Measurements from ENCODE around the gene DRD3.

DRD3 gene

DNA sequence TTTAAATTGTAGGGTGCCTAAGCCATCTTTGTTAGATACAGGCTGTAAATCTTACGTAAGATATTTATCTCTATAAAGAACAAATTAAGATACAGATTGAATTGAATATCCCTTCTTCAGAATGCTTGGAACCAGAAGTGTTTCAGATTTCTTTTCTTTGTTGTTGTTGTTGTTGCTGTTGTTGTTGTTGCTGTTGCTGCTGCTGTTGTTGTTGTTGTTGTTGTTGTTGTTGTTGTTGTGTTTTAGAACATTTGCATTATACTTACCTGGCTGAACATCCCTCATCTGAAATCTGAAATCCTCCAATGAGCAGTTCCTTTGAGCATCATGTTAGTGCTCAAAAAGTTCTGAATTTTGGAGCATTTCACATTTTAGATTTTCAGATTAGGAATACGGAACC lies 95.7 kb downstream of the DRD3 start:
- Histone ChIP-seq H3K4ac (ENCODE audit: low read depth, low read length) (no peak overlapping the region), H2BK5ac (ENCODE audit: low read depth, low read length, poor library complexity) (no peak overlapping the region), H3K27me3 (ENCODE audit: insufficient read depth, low read length) (no peaks in the 10 kb centered on the region), H4K8ac (ENCODE audit: low read depth, low read length) (no peak overlapping the region), H3K79me2 (ENCODE audit: control insufficient read depth, insufficient read depth, low read length, poor library complexity) (no peaks in the 10 kb centered on the region), H2AFZ (ENCODE audit: insufficient read depth, low read length, poor library complexity) (no peak overlapping the region), H3K18ac (ENCODE audit: low read length) (no peak overlapping the region), H3K4me3 (ENCODE audit: low read depth, low read length) (no peak overlapping the region), H3K9ac (ENCODE audit: low read length) (no peak overlapping the region), H3K79me1 (ENCODE audit: low read length) (no peaks in the 10 kb centered on the region), H2BK120ac (ENCODE audit: insufficient read depth, low read length, poor library complexity) (no peak overlapping the region), H3K27ac (ENCODE audit: low read depth, low read length) (no peak overlapping the region), H3K4me2 (ENCODE audit: low read length) (no peak overlapping the region), H2BK12ac (ENCODE audit: low read length) (no peak overlapping the region), H3K14ac (ENCODE audit: low read length) (no peak overlapping the region), H2AK5ac (ENCODE audit: low read length) (no peak overlapping the region), H4K91ac (ENCODE audit: low read depth, low read length) (no peak overlapping the region), H3K36me3 (ENCODE audit: control insufficient read depth in 1 of 2, insufficient read depth in 2 of 2, low read length in 2 of 2) (peaks cover 8 to 16% of the 10 kb centered on the region in 2 experiments), H3K9me3 (ENCODE audit: insufficient read depth, low read depth, low read length) (no peaks in the 10 kb centered on the region), H3K23ac (ENCODE audit: low read length) (no peak overlapping the region), H4K12ac (ENCODE audit: low read depth, low read length) (no peak overlapping the region), H3K4me1 (ENCODE audit: control insufficient read depth in 1 of 2, insufficient read depth in 2 of 2, low read length in 2 of 2) (no peaks in the 10 kb centered on the region)
- no CpG with 5 or more reads among the region's 2 CpGs for WGBS (ENCODE audit: extremely low coverage, insufficient coverage, insufficient read length)
- no peak for DNase-seq

DNA sequence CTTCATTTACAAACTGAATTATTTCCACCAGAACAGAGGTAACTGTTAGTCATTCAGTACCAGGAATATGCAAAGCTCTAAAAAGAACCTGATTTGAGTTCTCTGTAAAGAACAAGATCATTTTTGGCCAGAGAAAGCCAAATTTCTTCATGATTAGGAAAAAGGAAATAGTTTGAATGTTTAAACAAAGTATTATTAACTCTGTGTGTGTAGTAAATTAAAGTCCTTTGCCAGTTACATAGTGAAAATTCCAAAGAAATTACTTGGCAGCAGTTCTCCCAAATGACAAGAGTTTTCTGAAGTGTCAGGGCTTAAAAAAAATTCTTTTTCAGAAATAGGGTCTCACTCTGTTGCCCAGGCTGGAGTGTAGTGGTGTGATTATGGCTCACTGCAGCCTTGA lies 97.8 kb downstream of the DRD3 start:
- no peak overlapping the region for H2BK5ac ChIP-seq (ENCODE audit: low read depth, low read length, poor library complexity)
- no peak overlapping the region for H3K4me2 ChIP-seq (ENCODE audit: low read length)
- DNase-seq, result no peak
- H4K91ac ChIP-seq (ENCODE audit: low read depth, low read length), result no peak overlapping the region
- no peak overlapping the region for H3K14ac ChIP-seq (ENCODE audit: low read length)
- H2AK5ac ChIP-seq (ENCODE audit: low read length), result no peak overlapping the region
- no peak overlapping the region for H2AFZ ChIP-seq (ENCODE audit: insufficient read depth, low read length, poor library complexity)
- H3K4me3 ChIP-seq (ENCODE audit: low read depth, low read length), result no peak overlapping the region
- H4K12ac ChIP-seq (ENCODE audit: low read depth, low read length), result no peak overlapping the region
- H3K9me3 ChIP-seq (ENCODE audit: insufficient read depth, low read depth, low read length), result no peaks in the 10 kb centered on the region
- no peaks in the 10 kb centered on the region for H3K79me2 ChIP-seq (ENCODE audit: control insufficient read depth, insufficient read depth, low read length, poor library complexity)
- H3K4me1 ChIP-seq (ENCODE audit: control insufficient read depth in 1 of 2, insufficient read depth in 2 of 2, low read length in 2 of 2), result no peaks in the 10 kb centered on the region
- no peak overlapping the region for H2BK120ac ChIP-seq (ENCODE audit: insufficient read depth, low read length, poor library complexity)
- no peak overlapping the region for H4K8ac ChIP-seq (ENCODE audit: low read depth, low read length)
- H3K9ac ChIP-seq (ENCODE audit: low read length), result no peak overlapping the region
- H3K36me3 ChIP-seq (ENCODE audit: control insufficient read depth in 1 of 2, insufficient read depth in 2 of 2, low read length in 2 of 2), result peaks cover 14 to 16% of the 10 kb centered on the region in 2 experiments
- no peaks in the 10 kb centered on the region for H3K79me1 ChIP-seq (ENCODE audit: low read length)
- no peak overlapping the region for H3K27ac ChIP-seq (ENCODE audit: low read depth, low read length)
- H2BK12ac ChIP-seq (ENCODE audit: low read length), result no peak overlapping the region
- H3K27me3 ChIP-seq (ENCODE audit: insufficient read depth, low read length), result no peaks in the 10 kb centered on the region
- no peak overlapping the region for H3K4ac ChIP-seq (ENCODE audit: low read depth, low read length)
- no peak overlapping the region for H3K23ac ChIP-seq (ENCODE audit: low read length)
- no peak overlapping the region for H3K18ac ChIP-seq (ENCODE audit: low read length)

DNA sequence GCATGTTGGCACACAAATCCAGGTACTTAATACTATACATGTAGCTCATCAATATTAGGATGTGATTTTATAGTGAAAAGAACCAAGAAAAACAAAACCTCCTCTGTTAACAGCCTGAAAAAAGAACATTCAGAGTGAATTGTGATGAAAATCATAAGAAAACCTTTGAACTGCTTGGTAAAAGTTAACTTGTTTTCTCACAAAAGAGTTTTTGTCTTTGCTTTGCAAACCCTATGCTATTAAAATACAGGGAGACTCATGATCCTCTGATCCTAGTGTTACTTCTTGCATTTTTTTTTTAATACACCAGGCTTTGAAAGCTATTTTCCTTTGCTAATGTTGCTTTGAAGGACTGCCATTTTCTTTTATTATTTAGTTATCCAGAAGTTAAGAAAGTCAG lies 98.7 kb downstream of the DRD3 start:
- H3K14ac ChIP-seq (ENCODE audit: low read length), result no peak overlapping the region
- no peak overlapping the region for H3K18ac ChIP-seq (ENCODE audit: low read length)
- H2AK5ac ChIP-seq (ENCODE audit: low read length), result no peak overlapping the region
- H3K27ac ChIP-seq (ENCODE audit: low read depth, low read length), result no peak overlapping the region
- no peak overlapping the region for H2BK120ac ChIP-seq (ENCODE audit: insufficient read depth, low read length, poor library complexity)
- H4K91ac ChIP-seq (ENCODE audit: low read depth, low read length), result no peak overlapping the region
- no peak overlapping the region for H4K8ac ChIP-seq (ENCODE audit: low read depth, low read length)
- H3K4me2 ChIP-seq (ENCODE audit: low read length), result no peak overlapping the region
- H3K79me2 ChIP-seq (ENCODE audit: control insufficient read depth, insufficient read depth, low read length, poor library complexity), result no peaks in the 10 kb centered on the region
- no peaks in the 10 kb centered on the region for H3K9me3 ChIP-seq (ENCODE audit: insufficient read depth, low read depth, low read length)
- no peak overlapping the region for H3K4ac ChIP-seq (ENCODE audit: low read depth, low read length)
- no peak overlapping the region for H2AFZ ChIP-seq (ENCODE audit: insufficient read depth, low read length, poor library complexity)
- no peak overlapping the region for H3K23ac ChIP-seq (ENCODE audit: low read length)
- H3K4me1 ChIP-seq (ENCODE audit: control insufficient read depth in 1 of 2, insufficient read depth in 2 of 2, low read length in 2 of 2), result no peaks in the 10 kb centered on the region
- H2BK5ac ChIP-seq (ENCODE audit: low read depth, low read length, poor library complexity), result no peak overlapping the region
- H3K27me3 ChIP-seq (ENCODE audit: insufficient read depth, low read length), result no peaks in the 10 kb centered on the region
- no peaks in the 10 kb centered on the region for H3K79me1 ChIP-seq (ENCODE audit: low read length)
- no peak overlapping the region for H2BK12ac ChIP-seq (ENCODE audit: low read length)
- H3K4me3 ChIP-seq (ENCODE audit: low read depth, low read length), result no peak overlapping the region
- H3K9ac ChIP-seq (ENCODE audit: low read length), result no peak overlapping the region
- peaks cover 15 to 16% of the 10 kb centered on the region in 2 experiments for H3K36me3 ChIP-seq (ENCODE audit: control insufficient read depth in 1 of 2, insufficient read depth in 2 of 2, low read length in 2 of 2)
- no peak overlapping the region for H4K12ac ChIP-seq (ENCODE audit: low read depth, low read length)
- no peak for DNase-seq

DNA sequence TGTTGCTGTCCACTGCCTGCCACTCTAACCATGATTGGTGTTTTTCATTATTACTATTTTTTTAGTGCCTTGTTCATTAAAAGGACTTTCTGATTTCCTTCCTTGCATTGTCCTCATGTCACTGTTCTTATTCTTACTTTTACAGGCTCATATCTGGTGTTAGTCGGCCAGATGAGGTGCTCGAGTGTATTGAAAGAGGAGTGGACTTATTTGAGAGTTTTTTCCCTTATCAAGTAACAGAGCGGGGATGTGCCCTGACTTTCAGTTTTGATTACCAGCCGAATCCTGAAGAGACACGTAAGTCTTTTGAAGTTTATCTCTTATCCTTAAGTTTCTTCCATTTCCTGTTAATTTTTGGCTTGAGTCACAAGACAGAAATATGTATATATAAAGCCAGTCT lies 99.1 kb downstream of the DRD3 start:
- Histone ChIP-seq H2BK5ac (ENCODE audit: low read depth, low read length, poor library complexity) (no peak overlapping the region), H3K27ac (ENCODE audit: low read depth, low read length) (no peak overlapping the region)
- no CpG with 5 or more reads among the region's 5 CpGs for WGBS (ENCODE audit: extremely low coverage, insufficient coverage, insufficient read length)

DNA sequence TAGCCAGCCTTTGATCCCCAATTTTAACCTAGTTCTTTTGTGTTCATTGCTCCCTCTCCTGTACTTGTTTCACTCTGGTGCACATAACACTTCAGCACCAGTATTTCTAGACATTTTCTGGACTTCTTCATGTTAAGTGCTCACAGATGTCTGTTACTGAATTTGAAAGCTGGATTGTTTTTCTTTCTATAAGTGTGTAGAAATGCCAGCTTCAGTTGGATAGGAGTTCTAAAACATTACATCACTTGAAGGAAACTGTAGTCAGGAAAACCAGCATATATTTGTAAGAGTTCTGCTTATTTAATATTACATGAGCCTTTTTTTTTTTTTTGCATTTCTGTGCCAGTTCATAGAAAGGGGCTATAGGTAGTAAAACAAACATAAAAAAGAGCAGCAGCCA lies 100.7 kb downstream of the DRD3 start:
- Histone ChIP-seq H3K79me1 (ENCODE audit: low read length) (no peaks in the 10 kb centered on the region), H4K91ac (ENCODE audit: low read depth, low read length) (no peak overlapping the region), H3K27me3 (ENCODE audit: insufficient read depth, low read length) (no peaks in the 10 kb centered on the region), H3K4me2 (ENCODE audit: low read length) (no peak overlapping the region), H2BK5ac (ENCODE audit: low read depth, low read length, poor library complexity) (no peak overlapping the region), H3K4me3 (ENCODE audit: low read depth, low read length) (no peak overlapping the region), H2AFZ (ENCODE audit: insufficient read depth, low read length, poor library complexity) (no peak overlapping the region), H4K8ac (ENCODE audit: low read depth, low read length) (no peak overlapping the region), H2BK12ac (ENCODE audit: low read length) (no peak overlapping the region), H3K36me3 (ENCODE audit: control insufficient read depth in 1 of 2, insufficient read depth in 2 of 2, low read length in 2 of 2) (peaks cover 17 to 23% of the 10 kb centered on the region in 2 experiments), H2BK120ac (ENCODE audit: insufficient read depth, low read length, poor library complexity) (no peak overlapping the region), H3K14ac (ENCODE audit: low read length) (no peak overlapping the region), H2AK5ac (ENCODE audit: low read length) (no peak overlapping the region), H3K18ac (ENCODE audit: low read length) (no peak overlapping the region), H3K4ac (ENCODE audit: low read depth, low read length) (no peak overlapping the region), H3K23ac (ENCODE audit: low read length) (no peak overlapping the region), H3K27ac (ENCODE audit: low read depth, low read length) (no peak overlapping the region), H3K9me3 (ENCODE audit: insufficient read depth, low read depth, low read length) (no peaks in the 10 kb centered on the region), H3K9ac (ENCODE audit: low read length) (no peak overlapping the region), H4K12ac (ENCODE audit: low read depth, low read length) (no peak overlapping the region), H3K4me1 (ENCODE audit: control insufficient read depth in 1 of 2, insufficient read depth in 2 of 2, low read length in 2 of 2) (no peaks in the 10 kb centered on the region), H3K79me2 (ENCODE audit: control insufficient read depth, insufficient read depth, low read length, poor library complexity) (no peaks in the 10 kb centered on the region)
- DNase-seq, result no peak

More for the DNA sequence above, 99.1 kb downstream of the DRD3 start:
- no peak for DNase-seq
- Histone ChIP-seq H4K8ac (ENCODE audit: low read depth, low read length) (no peak overlapping the region), H2BK12ac (ENCODE audit: low read length) (no peak overlapping the region), H3K18ac (ENCODE audit: low read length) (no peak overlapping the region), H3K9ac (ENCODE audit: low read length) (no peak overlapping the region), H4K12ac (ENCODE audit: low read depth, low read length) (no peak overlapping the region), H4K91ac (ENCODE audit: low read depth, low read length) (no peak overlapping the region), H3K4me2 (ENCODE audit: low read length) (no peak overlapping the region), H2AFZ (ENCODE audit: insufficient read depth, low read length, poor library complexity) (no peak overlapping the region), H3K4me3 (ENCODE audit: low read depth, low read length) (no peak overlapping the region), H3K27me3 (ENCODE audit: insufficient read depth, low read length) (no peaks in the 10 kb centered on the region), H3K14ac (ENCODE audit: low read length) (no peak overlapping the region), H3K23ac (ENCODE audit: low read length) (no peak overlapping the region), H2BK120ac (ENCODE audit: insufficient read depth, low read length, poor library complexity) (no peak overlapping the region), H2AK5ac (ENCODE audit: low read length) (no peak overlapping the region), H3K79me1 (ENCODE audit: low read length) (no peaks in the 10 kb centered on the region), H3K79me2 (ENCODE audit: control insufficient read depth, insufficient read depth, low read length, poor library complexity) (no peaks in the 10 kb centered on the region), H3K36me3 (ENCODE audit: control insufficient read depth in 1 of 2, insufficient read depth in 2 of 2, low read length in 2 of 2) (peaks cover 15 to 16% of the 10 kb centered on the region in 2 experiments), H3K9me3 (ENCODE audit: insufficient read depth, low read depth, low read length) (no peaks in the 10 kb centered on the region), H3K4me1 (ENCODE audit: control insufficient read depth in 1 of 2, insufficient read depth in 2 of 2, low read length in 2 of 2) (no peaks in the 10 kb centered on the region), H3K4ac (ENCODE audit: low read depth, low read length) (no peak overlapping the region)
